Measurements from ENCODE around the gene CXXC1.
A peak's percentile ranks its signal among the peaks of the same experiment; 100 is the strongest.

Gene CXXC1

DNA sequence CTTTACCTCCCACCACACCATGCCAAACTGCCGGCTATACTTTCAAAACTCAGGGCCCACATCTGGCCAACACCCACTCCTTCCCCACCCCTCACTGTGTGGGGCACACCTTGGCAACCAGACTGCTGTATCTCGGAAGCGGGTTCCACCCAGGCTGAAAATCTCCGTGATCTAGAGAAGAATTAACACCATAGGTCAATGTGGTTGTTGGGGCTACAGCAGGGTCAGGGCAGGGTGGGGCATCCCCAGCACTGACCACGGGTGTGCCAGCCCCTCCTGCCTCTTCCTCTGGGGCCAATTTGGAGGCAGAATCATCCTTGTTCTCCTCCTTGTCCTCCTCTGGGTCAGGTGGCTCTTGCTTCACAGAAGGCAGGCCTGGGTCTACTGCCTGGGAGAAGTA is 14.9 kb downstream of the CXXC1 start:
- no peak overlapping the region for H3K18ac ChIP-seq (ENCODE audit: low read length)

DNA sequence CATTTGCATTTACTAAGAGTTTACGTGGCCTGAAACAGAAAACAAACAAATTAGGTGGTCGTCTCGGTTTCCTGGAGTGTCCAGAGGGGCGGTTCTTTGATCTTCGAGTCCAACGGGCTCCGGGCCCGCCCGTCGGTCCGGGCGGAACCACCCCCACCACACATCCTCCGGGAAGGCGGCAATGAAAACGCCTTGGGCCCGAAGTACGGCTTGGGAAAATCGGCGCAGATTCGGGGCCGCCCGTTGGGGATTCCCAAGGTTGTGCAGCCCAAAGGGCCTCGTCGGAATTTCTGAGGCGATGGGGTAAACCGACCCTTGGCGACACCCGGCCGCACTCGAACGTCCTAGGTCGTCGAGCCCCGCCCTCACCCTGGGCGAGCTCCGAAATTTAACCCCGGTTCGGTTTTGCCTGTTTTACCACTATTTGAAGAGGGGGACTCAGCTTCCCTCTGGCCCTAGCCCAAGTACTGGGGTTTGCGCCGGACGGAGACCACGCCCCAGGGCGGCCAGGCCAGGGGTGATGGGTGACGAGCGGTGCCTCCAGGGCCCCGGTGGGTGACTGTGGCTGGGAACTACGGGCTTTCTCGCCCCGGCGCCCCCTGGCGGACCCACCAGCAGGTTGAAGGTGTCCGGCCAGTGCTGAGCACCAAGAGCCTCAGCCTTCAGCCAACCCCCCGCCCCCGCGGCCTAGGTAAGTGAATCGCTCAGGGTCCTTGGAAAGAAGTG is 19.3 kb downstream of the CXXC1 start:
- H4K91ac ChIP-seq (ENCODE audit: low read depth, low read length), result no peak overlapping the region
- H2BK12ac ChIP-seq (ENCODE audit: low read length), result no peak overlapping the region
- peak; percentile 82 to 90 for DNase-seq
- peaks cover 3 to 4% of the 10 kb centered on the region in 2 experiments for H3K4me1 ChIP-seq (ENCODE audit: control insufficient read depth in 1 of 2, insufficient read depth in 2 of 2, low read length in 2 of 2)
- H3K23ac ChIP-seq (ENCODE audit: low read length), result no peak overlapping the region
- peak overlapping the region; percentile 65 for H3K4me3 ChIP-seq (ENCODE audit: low read depth, low read length)
- H3K9ac ChIP-seq (ENCODE audit: low read length), result no peak overlapping the region
- H3K27me3 ChIP-seq (ENCODE audit: insufficient read depth, low read length), result no peaks in the 10 kb centered on the region
- H2BK5ac ChIP-seq (ENCODE audit: low read depth, low read length, poor library complexity), result no peak overlapping the region
- peak overlapping the region; percentile 68 for H3K4me2 ChIP-seq (ENCODE audit: low read length)
- no peak overlapping the region for H2BK120ac ChIP-seq (ENCODE audit: insufficient read depth, low read length, poor library complexity)
- no peak overlapping the region for H4K12ac ChIP-seq (ENCODE audit: low read depth, low read length)
- no peak overlapping the region for H3K18ac ChIP-seq (ENCODE audit: low read length)
- H3K79me2 ChIP-seq (ENCODE audit: control insufficient read depth, insufficient read depth, low read length, poor library complexity), result no peaks in the 10 kb centered on the region
- H2AK5ac ChIP-seq (ENCODE audit: low read length), result no peak overlapping the region
- peaks cover 28 to 41% of the 10 kb centered on the region in 2 experiments for H3K36me3 ChIP-seq (ENCODE audit: control insufficient read depth in 1 of 2, insufficient read depth in 2 of 2, low read length in 2 of 2)
- no peaks in the 10 kb centered on the region for H3K9me3 ChIP-seq (ENCODE audit: insufficient read depth, low read depth, low read length)
- peak overlapping the region; percentile 48 for H4K8ac ChIP-seq (ENCODE audit: low read depth, low read length)
- H3K14ac ChIP-seq (ENCODE audit: low read length), result no peak overlapping the region
- H2AFZ ChIP-seq (ENCODE audit: insufficient read depth, low read length, poor library complexity), result no peak overlapping the region
- H3K79me1 ChIP-seq (ENCODE audit: low read length), result peaks cover 3% of the 10 kb centered on the region
- H3K27ac ChIP-seq (ENCODE audit: low read depth, low read length), result no peak overlapping the region
- H3K4ac ChIP-seq (ENCODE audit: low read depth, low read length), result no peak overlapping the region
- no CpG with 5 or more reads among the region's 56 CpGs for WGBS (ENCODE audit: extremely low coverage, insufficient coverage, insufficient read length)

More for the DNA sequence above, 14.9 kb downstream of the CXXC1 start:
- H2BK5ac ChIP-seq (ENCODE audit: low read depth, low read length, poor library complexity), result no peak overlapping the region
- no peak overlapping the region for H4K8ac ChIP-seq (ENCODE audit: low read depth, low read length)
- H3K4me1 ChIP-seq (ENCODE audit: control insufficient read depth in 1 of 2, insufficient read depth in 2 of 2, low read length in 2 of 2), result no peaks in the 10 kb centered on the region
- H4K12ac ChIP-seq (ENCODE audit: low read depth, low read length), result no peak overlapping the region
- no peak overlapping the region for H2BK12ac ChIP-seq (ENCODE audit: low read length)
- no peak overlapping the region for H3K4ac ChIP-seq (ENCODE audit: low read depth, low read length)
- no peak overlapping the region for H3K4me2 ChIP-seq (ENCODE audit: low read length)
- no peak overlapping the region for H3K4me3 ChIP-seq (ENCODE audit: low read depth, low read length)
- no peak overlapping the region for H4K91ac ChIP-seq (ENCODE audit: low read depth, low read length)
- no peak overlapping the region for H2AK5ac ChIP-seq (ENCODE audit: low read length)
- no peaks in the 10 kb centered on the region for H3K79me1 ChIP-seq (ENCODE audit: low read length)
- H3K79me2 ChIP-seq (ENCODE audit: control insufficient read depth, insufficient read depth, low read length, poor library complexity), result no peaks in the 10 kb centered on the region
- no peak overlapping the region for H3K14ac ChIP-seq (ENCODE audit: low read length)
- H3K36me3 ChIP-seq (ENCODE audit: control insufficient read depth in 1 of 2, insufficient read depth in 2 of 2, low read length in 2 of 2), result peaks cover 66 to 78% of the 10 kb centered on the region in 2 experiments
- WGBS (ENCODE audit: extremely low coverage, insufficient coverage, insufficient read length), result no CpG with 5 or more reads among the region's 5 CpGs
- H3K27me3 ChIP-seq (ENCODE audit: insufficient read depth, low read length), result no peaks in the 10 kb centered on the region
- no peak overlapping the region for H3K23ac ChIP-seq (ENCODE audit: low read length)
- H3K27ac ChIP-seq (ENCODE audit: low read depth, low read length), result no peak overlapping the region
- no peak overlapping the region for H2BK120ac ChIP-seq (ENCODE audit: insufficient read depth, low read length, poor library complexity)
- H2AFZ ChIP-seq (ENCODE audit: insufficient read depth, low read length, poor library complexity), result no peak overlapping the region
- no peak overlapping the region for H3K9ac ChIP-seq (ENCODE audit: low read length)
- peaks cover 6% of the 10 kb centered on the region for H3K9me3 ChIP-seq (ENCODE audit: insufficient read depth, low read depth, low read length)
- DNase-seq, result no peak

DNA sequence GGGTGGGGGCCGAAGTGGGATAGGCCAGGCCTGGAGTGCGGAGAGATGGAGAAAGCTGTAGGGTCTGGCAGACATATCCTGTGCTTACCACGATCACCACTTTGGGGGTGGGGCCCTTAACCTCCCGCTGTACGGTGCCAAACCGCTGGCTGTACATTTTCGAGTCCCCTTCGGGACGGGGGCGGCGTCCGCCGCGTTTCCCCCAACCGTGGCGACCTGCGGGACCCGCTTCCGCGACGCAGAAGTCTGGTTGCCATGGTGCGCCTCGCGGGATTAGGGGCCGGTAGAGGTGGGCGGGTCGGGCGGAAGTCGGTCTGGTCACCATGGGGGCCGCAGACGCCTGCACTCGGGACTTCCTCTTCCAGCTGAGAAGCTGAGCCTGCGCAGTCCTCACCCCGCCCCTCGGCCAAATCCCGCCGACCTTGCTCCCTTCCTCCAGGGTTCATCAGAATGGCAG is 21.2 kb downstream of the CXXC1 start, which contains the start of gene CFAP53:
Gene CFAP53 (minus strand): TSS at position 248 of the 457 bp plus-strand sequence. CDS start 91 bp downstream, at position 157.
- Histone ChIP-seq H3K23ac (ENCODE audit: low read length) (no peak within 1 kb of the TSS), H4K8ac (ENCODE audit: low read depth, low read length) (peak within 1 kb of the TSS; percentile 84), H2BK5ac (ENCODE audit: low read depth, low read length, poor library complexity) (no peak within 1 kb of the TSS), H3K9ac (ENCODE audit: low read length) (peak within 1 kb of the TSS; percentile 93), H3K36me3 (ENCODE audit: control insufficient read depth in 1 of 2, insufficient read depth in 2 of 2, low read length in 2 of 2) (peaks cover 14 to 23% of the 10 kb centered on the region in 2 experiments), H3K27ac (ENCODE audit: low read depth, low read length) (no peak within 1 kb of the TSS), H3K27me3 (ENCODE audit: insufficient read depth, low read length) (no peaks in the 10 kb centered on the region), H3K4ac (ENCODE audit: low read depth, low read length) (no peak within 1 kb of the TSS), H3K4me2 (ENCODE audit: low read length) (peak within 1 kb of the TSS; percentile 84), H2BK12ac (ENCODE audit: low read length) (no peak within 1 kb of the TSS), H2AFZ (ENCODE audit: insufficient read depth, low read length, poor library complexity) (peak within 1 kb of the TSS; percentile 81), H3K4me1 (ENCODE audit: control insufficient read depth in 1 of 2, insufficient read depth in 2 of 2, low read length in 2 of 2) (peaks cover 3 to 4% of the 10 kb centered on the region in 2 experiments), H3K14ac (ENCODE audit: low read length) (no peak within 1 kb of the TSS), H3K9me3 (ENCODE audit: insufficient read depth, low read depth, low read length) (no peaks in the 10 kb centered on the region), H4K91ac (ENCODE audit: low read depth, low read length) (peak within 1 kb of the TSS; percentile 52), H3K79me2 (ENCODE audit: control insufficient read depth, insufficient read depth, low read length, poor library complexity) (no peaks in the 10 kb centered on the region), H2BK120ac (ENCODE audit: insufficient read depth, low read length, poor library complexity) (no peak within 1 kb of the TSS), H3K18ac (ENCODE audit: low read length) (peak within 1 kb of the TSS; percentile 7), H3K4me3 (ENCODE audit: low read depth, low read length) (peak within 1 kb of the TSS; percentile 90), H2AK5ac (ENCODE audit: low read length) (no peak within 1 kb of the TSS), H4K12ac (ENCODE audit: low read depth, low read length) (peak within 1 kb of the TSS; percentile 87), H3K79me1 (ENCODE audit: low read length) (peaks cover 3% of the 10 kb centered on the region)
- WGBS (ENCODE audit: extremely low coverage, insufficient coverage, insufficient read length), result no CpG with 5 or more reads among the region's 37 CpGs
- peak; percentile 86 to 88 for DNase-seq

DNA sequence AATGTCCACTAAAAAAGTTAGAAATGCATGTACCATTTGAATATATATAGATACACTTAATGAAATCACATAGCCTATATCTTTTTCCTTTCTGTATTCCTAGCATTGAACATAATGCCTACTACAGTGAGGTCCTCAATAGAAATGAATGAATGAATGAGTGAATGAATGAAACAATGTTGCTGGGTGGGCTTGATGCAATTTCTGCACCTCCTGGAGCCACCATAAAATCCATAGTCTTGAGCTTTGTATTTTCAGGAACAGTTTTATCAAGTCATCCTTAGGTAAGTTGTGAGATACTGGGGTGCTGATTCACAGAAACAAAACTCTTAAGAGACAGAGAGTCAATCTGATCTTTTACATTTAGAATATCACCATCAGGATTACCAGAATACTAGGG is 24.5 kb downstream of the CXXC1 start:
- no peaks in the 10 kb centered on the region for H3K79me2 ChIP-seq (ENCODE audit: control insufficient read depth, insufficient read depth, low read length, poor library complexity)
- H3K27ac ChIP-seq (ENCODE audit: low read depth, low read length), result no peak overlapping the region
- no peak overlapping the region for H3K14ac ChIP-seq (ENCODE audit: low read length)
- H3K4me2 ChIP-seq (ENCODE audit: low read length), result no peak overlapping the region
- H3K23ac ChIP-seq (ENCODE audit: low read length), result no peak overlapping the region
- H2AK5ac ChIP-seq (ENCODE audit: low read length), result no peak overlapping the region
- DNase-seq, result no peak
- H2BK12ac ChIP-seq (ENCODE audit: low read length), result no peak overlapping the region
- peaks cover 3% of the 10 kb centered on the region for H3K79me1 ChIP-seq (ENCODE audit: low read length)
- no peak overlapping the region for H4K91ac ChIP-seq (ENCODE audit: low read depth, low read length)
- no peak overlapping the region for H4K8ac ChIP-seq (ENCODE audit: low read depth, low read length)
- no peak overlapping the region for H2BK5ac ChIP-seq (ENCODE audit: low read depth, low read length, poor library complexity)
- no peak overlapping the region for H2BK120ac ChIP-seq (ENCODE audit: insufficient read depth, low read length, poor library complexity)
- H2AFZ ChIP-seq (ENCODE audit: insufficient read depth, low read length, poor library complexity), result no peak overlapping the region
- peaks cover 0 to 3% of the 10 kb centered on the region in 2 experiments for H3K36me3 ChIP-seq (ENCODE audit: control insufficient read depth in 1 of 2, insufficient read depth in 2 of 2, low read length in 2 of 2)
- H3K18ac ChIP-seq (ENCODE audit: low read length), result no peak overlapping the region
- H3K9ac ChIP-seq (ENCODE audit: low read length), result no peak overlapping the region
- no peak overlapping the region for H3K4ac ChIP-seq (ENCODE audit: low read depth, low read length)
- H3K27me3 ChIP-seq (ENCODE audit: insufficient read depth, low read length), result no peaks in the 10 kb centered on the region
- H3K4me3 ChIP-seq (ENCODE audit: low read depth, low read length), result no peak overlapping the region
- H3K4me1 ChIP-seq (ENCODE audit: control insufficient read depth in 1 of 2, insufficient read depth in 2 of 2, low read length in 2 of 2), result peaks cover 3 to 4% of the 10 kb centered on the region in 2 experiments
- H4K12ac ChIP-seq (ENCODE audit: low read depth, low read length), result no peak overlapping the region
- no peaks in the 10 kb centered on the region for H3K9me3 ChIP-seq (ENCODE audit: insufficient read depth, low read depth, low read length)
